Medulla oblongata (tissue), 1 donor: ENCODE results near the gene LTBP1.

Experiments
- DNase-seq: peaks from one replicate; pipeline ENCODE4 v3.0.0-alpha.2; 2015; ENCODE audit errors: extremely low spot score

Gene LTBP1

DNA sequence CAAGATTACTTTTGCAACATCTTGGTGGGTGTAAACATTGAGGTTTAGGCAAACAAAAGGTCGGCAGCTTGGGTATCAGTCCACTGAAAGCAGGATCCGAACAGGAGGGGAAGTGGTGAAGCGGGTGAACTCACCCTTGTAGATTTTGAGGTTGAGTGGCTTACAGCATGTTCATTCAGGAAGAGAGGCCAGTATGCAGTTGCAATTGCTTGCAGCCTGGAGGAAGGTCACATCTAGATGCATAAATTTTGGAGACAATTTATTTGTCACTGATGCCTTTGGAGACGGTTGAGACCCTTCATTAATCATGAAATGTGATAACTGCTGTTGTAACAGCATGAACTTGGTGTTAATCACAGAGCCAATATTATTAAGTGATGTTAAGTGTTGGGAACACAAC lies 131.1 kb downstream of the LTBP1 start:
- no peak for DNase-seq

DNA sequence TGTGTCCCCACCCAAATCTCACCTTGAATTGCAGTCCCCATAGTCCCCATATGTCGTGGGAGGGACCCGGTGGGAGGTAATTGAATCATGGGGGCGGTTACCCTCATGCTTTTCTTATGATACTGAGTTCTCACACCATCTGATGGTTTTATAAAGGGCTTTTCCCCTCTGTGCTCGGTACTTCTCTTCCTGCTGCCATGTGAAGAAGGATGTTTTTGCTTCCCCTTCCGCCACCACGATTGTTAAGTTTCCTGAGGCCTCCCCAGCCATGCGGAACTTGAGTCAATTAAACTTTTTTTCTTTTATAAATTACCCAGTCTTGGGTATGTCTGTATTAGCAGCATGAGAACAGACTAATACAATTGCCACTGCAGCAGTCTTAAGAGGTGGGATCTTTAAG lies 134.9 kb downstream of the LTBP1 start:
- DNase-seq = no peak

DNA sequence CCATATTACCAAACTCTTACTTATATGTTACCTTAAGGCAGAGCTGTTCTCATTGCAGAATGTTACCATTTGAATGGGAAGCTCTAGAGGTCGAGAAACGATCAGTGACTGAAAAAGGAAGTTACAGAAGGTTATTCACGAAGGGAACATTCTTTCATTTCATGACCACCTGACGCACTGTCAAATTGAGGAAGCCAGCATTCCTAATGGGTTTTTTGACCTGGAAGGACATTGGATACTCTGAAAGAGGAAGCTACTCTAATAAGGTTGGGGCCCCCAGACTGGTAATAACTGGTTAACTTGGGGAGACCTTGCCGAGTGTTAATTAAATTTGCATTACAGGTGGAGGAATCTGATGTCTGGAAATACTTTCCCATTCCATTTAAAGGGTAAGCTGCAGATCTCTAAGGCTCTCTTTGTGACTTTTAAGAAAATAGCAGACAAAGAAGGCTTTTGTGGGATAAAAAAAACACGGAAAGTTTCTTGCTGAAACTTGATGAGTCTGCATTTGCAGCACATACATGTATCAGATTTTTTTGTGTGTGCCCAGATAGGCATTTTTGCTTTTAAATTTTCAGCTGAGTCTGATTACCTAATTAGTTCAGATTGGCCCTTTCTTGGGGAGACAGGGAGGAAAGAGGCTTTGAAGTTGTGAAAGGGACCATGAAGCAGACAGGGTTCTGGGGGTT lies 137.1 kb downstream of the LTBP1 start:
- DNase-seq = peak; percentile 27

DNA sequence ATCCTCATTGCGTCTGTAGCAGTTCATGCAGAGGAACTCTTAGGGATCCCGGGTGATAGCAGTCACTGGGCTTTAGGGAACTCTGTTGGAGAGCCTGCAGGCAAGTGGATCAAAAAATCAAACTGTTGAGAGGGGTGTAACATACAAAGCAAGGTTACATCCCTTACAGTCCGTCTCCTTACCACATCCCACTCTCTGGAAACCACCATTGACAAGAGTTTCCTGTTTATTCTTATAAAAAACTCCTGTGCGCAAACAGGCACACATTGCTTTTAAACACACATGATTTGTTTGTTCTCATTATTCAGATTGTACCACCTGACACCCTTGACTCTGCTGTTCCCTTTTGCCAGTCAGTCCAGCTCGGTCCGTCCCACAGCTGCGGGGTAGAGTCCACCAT lies 137.7 kb downstream of the LTBP1 start:
- DNase-seq = no peak

DNA sequence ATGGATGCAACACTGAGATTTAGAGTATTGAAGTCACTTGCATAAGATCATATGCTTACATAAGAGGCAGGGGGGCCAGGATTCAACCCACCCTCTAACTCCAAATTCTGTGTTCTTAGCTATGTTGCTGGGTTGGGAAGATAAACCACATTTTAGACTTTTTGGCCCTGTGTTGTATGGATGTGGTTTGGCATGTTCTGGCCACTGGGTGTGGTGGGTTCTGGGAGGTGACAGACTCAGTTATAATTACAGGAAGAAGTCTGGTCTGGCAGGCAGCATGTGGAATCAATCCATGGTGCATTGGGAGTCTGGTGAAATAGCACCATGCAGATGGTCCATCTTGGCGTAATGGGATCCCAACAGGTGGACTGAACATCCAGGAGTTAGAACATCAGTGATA lies 138.9 kb downstream of the LTBP1 start:
- no peak for DNase-seq

DNA sequence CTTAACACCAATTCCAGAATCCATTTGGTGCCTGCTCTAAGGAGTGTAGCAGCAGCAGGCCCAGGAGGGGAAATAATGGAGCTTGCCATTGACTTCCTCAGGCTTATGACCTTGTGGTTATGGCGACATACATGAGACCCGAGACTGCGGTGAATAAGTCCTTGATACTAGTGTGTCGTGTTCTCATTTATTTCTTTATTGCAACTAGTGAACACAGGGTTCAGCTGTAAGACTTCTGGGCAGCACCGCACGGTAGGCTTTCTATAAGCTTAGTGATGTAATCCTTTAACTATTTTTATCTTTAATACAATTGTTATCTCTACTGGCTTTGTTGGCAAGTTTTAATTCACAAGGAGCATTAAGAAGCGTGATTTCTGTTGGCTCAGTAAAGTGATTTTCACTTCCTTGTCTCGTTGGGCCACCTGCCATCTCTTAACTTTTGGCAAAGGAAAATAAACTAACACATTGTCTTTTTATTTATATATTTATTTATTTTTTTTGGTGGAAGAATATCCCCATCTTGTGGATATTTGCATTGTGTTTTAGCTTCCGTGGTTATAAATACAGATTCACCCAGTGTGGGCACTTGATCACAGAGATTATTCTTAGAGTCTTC lies 139.8 kb downstream of the LTBP1 start:
- DNase-seq = peak; percentile 31

DNA sequence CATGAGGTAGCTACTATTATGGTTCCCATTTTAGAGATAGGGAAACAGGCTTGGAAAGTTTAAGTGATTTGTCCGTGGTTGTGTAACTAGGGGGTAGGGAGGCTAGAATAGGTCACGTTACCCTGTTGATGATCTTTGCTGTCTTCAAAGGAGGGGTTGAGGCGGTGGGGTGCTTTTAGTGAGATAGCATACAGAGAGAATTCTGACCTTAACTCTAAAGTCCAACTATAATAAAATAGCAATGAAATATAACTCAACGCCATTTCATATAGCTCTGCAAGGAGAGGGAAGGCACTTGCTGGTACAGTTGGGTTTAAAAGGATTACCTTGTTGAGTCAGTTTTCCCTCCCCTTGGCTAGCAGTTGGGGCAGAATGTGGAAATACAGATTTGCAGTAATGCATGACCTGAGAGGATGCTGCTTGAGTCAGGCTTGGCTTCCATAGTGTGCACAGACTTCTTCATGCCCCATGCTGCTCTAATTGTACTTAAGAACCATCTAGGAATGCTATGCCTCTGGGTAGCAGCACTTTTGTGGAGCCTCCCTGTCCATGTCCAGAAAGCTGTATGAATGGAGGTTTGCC lies 143.9 kb downstream of the LTBP1 start:
- no peak for DNase-seq

DNA sequence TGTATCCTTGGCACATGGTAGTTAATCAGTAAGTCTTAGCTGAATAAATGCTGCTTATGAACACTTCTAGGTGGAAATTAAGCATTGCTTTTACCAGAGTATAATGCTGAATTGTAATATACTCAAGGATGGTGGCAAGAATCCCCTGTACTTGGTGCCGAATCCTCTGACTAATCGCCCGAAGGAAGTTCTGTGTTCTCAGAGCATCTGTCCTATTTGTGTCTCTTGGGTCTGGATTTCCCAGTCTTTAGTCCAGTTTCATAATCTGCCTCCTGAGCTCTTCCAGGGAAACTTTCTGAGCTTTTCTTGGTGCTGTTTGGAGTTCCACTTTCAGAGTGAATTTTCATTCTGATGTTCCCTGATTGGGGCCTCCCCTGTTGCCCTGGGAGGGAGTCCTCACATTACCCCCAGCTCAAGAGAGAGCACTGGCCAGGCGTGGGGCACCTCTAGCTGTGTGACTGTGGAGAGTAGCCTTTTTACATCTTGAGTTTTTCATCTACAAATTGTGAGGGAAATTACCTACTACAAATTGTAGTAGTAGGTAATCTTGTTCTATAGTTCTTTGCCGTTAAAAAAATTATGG lies 144.9 kb downstream of the LTBP1 start:
- DNase-seq = no peak

DNA sequence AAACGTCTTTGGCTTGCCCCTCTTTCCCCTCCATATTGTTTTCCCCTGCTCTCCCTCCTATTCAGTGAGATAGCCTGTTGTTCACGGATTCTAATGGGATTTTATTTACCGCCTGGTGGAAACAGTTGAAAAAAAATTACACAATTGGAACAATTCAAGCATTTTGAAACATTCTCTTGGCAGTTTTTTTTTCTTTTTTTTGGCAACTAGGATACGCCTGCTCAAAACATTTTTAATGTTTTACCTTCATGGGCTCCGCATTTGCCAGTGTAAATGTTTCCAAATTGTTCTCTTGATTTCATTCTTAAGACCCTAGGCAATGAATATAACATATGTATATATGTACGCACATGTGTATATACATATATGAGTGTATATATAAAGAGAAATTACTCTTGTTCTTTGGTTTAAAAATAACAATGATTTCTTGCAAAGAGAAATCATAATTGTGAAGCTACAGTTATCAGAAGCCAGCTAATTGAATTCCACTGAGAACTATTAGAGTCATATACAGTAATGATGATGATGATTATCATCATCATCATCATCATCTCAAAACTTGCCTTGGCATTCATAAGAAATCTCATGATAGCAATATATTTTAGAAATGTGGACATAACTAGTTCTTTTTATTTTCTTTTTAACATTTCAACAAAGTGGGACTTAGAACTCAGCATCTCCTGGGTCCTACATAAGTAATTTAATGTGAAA lies 146.7 kb downstream of the LTBP1 start:
- no peak for DNase-seq

DNA sequence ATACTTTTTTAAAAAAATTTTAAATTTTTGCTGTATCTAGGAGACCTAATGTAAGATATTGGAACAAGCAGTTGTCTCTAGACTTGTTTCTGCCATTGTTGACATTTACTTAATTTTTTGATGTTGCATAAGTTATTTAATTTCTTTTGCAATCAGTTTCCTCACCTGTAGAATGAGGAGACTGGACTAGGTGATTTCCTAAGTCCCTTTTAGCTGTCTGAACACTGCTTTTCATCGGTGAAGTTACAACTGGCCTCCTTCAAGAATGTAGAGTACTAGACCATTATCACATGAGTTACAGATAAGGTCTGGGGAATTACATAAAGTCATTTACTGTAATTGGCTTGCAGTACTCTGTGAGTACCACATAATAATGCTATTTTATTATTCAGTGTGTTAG lies 147.6 kb downstream of the LTBP1 start:
- no peak for DNase-seq

DNA sequence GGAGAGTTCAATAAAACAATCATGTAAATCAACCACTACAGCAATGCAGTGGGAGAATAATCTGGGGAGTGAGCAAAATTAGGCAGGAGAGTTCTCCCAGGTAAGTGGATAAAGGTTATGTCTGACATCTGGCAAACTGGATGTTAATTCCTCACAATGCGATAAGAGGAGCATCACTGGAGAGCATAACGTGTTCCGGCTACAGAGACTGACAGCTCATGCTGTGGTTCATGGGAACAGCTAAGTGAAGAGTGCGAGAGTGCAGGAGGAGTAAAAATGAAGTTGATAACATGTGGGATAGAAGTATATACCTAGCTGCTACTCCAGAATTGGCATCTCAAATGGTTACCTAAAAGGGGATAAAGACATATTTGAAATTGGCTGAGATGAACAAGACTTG lies 153.2 kb downstream of the LTBP1 start:
- DNase-seq = no peak

DNA sequence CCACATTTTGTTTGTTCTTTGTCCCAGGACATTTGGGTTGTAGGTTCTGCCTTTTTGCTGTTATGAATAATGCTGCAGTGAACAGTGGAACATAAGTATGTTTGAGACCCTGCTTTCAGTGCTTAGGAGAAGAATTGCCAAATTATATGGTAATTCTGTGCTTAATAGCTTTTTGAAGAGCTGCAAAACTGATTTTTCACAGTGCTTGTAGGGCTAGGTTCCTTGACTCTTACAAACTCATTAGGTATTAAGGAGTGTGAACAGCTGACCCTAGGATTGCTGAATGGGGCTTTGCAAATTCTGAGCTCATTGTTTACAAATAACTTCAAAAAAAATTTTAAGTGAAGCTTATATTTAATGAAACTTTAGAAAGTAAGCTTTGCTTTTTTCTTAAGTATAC lies 154.2 kb downstream of the LTBP1 start:
- DNase-seq = no peak

DNA sequence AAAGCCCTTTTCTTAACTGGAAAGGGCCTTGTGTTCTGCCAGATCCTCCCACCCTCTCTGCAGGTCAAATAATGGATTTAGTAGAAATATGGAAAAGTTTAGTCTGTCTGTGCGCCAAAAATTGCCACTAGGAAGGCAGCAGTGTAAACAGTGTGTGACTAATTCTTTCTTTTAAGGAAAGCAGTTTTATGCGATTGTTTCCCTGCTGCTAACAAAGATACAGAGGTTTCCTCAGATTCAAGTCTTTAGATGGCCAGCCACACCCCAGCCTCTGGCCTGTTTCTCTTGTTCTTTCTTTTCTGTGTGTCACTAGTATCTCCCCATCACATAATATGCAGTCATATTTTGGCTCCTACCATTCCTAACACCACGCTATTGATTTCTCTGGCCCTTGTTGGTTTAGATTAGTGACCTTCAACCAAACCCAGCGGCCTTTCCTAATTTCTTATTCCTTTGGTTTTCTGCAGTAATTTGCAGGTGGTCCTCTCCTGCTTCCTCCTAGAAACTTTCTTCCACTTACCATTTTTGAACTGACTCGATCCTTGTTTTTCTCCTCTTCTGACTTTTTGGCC lies 157.4 kb downstream of the LTBP1 start:
- DNase-seq = no peak

DNA sequence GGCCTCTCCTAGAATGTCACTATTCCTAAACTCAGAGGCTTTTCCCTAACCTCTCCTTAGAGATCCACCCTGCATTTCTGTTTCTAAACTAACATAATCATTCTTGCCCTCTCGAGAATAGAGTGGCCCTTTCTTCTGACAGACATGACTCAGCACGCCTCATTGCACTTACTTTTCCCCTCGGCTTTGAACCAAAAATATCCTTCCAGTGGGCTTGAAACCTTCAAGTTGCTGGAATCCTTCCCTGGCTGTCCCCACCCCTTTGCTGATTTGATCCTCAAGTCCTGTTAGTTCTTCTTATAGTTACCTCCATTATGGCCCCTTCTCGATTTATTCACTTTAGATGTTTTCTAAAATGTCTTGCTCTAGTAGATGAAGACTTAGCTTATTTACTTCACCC lies 158.0 kb downstream of the LTBP1 start:
- no peak for DNase-seq

DNA sequence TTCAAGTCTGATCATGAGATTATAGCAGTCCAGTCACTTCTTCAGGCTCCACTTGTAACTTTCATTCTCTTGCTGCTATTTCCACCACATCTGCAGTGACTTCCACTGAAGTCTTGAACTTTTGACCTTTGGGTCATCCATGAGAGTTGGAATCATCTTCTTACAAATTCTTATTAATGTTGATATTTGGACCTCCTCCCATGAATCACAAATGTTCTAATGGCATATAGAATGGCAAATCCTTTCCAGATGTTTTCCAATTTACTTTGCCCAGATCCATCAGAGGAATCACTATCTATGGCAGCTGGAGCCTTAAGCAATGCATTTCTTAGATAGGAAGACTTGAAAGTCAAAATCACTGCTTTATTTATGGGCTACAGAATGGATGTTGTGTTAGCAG lies 159.4 kb downstream of the LTBP1 start:
- no peak for DNase-seq

DNA sequence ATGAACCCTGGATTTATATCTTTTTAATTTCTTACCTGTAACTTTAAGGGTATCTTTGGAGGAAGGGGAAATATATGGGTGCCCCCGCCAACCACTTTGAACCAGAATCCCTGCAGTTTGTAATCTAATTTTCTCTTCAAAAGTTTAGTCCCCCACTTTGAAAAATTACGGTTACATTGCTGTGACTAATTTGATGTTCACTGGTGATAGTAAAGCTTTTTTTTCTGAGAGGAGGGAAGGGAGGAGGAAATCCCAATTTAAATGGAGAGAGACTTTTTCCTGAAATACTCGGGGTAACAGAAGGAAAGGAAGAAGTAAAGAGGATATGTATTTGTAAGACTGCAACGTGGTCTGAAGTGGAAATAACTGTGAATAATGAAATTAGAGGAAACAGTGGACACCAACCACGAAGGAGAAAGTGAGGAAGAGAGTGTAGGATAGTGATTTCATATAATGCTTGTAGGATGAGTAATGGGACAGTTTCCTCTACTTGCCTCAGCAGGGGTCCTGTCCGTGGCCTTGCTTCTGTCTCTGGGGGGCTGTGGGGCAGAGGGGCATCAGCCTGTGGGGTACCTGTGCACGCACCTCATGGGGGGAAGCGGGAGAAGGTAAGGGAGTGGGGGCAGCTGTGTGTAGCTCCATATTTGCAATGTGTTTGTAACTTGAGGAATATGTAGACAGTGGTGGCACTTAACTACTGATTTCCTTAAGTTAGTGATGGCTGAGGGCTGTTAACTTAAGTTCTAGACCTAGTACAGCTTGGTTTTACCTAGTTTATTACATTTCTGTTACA lies 161.1 kb downstream of the LTBP1 start:
- no peak for DNase-seq

DNA sequence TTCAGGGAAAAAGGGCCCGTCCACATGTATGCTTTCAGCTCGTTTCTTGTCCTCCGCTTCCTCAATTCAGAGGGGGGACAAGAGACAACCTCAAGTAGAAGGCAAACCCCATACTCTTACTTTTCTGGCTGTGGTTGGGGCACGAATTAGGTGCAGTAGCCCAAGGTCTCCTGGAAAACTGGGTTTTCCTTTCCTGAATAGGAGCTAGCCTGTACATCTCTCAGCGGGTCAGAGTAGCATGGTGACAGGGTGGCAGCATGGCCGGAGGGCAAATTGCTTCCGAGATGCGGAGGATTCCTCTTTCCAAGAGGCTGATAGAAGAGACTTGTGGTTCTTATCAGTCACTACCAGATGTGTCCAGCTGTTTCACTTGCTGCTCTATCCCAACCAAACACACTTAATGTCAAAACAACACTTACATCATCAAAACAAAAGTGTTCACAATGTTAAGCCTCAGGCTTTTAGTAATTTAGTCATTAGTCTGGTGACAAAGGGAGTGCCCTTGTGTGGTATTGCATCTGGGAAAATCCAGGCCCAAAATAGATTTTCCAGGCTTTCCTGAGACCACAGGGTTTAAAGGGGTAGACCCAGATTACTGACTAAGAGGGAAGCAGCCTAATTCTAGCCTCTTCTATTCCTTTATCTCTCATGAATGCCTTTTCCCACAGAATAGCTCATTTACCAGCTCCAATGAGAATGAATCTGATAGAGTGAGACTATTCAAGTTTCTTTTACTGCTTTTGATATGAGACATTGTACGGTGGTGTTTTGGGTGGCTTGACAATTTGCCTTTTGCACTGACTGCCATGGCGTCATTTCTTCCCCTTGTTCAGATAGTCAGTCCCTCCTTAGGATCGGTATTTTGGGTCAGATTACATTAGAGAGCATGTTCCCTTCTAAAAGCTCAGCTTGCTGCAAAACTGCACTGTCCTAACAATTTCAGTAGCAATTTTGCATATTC lies 162.0 kb downstream of the LTBP1 start:
- DNase-seq = no peak

DNA sequence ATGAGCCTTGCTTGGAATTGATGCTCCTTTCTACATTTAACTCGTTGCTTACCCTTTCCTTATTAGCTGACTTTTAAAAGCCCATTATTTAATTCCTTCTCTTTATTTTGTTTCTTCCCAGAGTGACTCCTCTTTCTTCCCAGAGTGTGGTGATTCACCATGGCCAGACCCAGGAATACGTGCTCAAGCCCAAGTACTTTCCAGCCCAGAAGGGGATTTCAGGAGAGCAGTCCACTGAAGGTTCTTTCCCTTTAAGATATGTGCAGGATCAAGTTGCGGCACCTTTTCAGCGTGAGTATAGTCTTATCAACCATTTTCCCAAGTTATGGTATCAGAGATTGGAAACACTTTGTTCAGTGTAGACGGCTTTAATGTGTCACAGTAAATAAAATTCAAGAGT lies 163.7 kb downstream of the LTBP1 start:
- no peak for DNase-seq

DNA sequence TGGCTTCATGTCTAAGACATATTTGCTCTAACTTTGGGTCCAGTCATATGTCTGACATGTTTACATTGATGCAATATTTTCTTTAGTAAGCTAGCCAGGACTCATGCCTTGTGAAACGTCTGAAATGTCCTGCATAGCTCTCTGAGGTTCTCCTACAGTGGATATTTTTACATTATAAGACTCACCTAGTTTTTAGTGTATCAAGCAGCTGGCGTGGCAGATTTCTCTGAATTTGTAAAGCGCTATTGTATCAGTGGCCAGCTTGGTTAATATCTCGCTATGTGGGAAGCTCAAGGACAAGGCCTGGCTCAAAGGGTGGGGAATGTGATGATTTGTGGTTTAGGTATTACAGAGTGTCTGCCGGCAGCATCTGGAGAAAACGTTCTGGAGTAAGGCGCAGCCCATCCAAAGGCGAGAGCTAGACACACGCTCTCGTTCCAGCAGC lies 164.3 kb downstream of the LTBP1 start:
- DNase-seq = no peak

DNA sequence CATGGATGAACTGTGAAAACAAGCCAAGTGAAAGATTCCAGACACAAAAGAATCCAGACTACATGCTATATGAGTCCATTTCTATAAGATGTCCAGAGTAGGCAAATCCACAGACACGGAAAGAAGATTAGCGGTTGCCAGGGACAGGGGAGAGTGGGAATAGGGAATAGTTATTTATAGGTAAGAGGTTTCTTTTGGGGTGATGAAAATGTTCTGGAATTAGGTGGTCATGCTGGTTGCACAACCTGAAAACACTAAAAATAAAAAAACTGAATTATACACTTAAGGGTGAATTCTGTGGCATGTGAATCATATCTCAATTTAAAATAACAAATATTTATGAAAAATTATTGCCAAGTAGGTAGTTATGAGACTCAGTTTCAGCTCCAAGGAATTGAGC lies 168.4 kb downstream of the LTBP1 start:
- DNase-seq = no peak
